GM19467 (cell line): Measurements from ENCODE around the gene NUTM2B.
"Not testable (repeated sequence)": the region's sequence is repeated elsewhere in the genome, so short reads cannot be mapped to it uniquely, and the experiment has no call there.

Experiments used
- ATAC-seq: cut with Tn5 transposase; IDR thresholded peaks from one replicate; pipeline ENCODE4 v1.9.1; 2021; ENCODE audit warnings: mild to moderate bottlenecking, moderate library complexity; ENCODE audit not compliant: unreplicated experiment

NUTM2B gene

DNA sequence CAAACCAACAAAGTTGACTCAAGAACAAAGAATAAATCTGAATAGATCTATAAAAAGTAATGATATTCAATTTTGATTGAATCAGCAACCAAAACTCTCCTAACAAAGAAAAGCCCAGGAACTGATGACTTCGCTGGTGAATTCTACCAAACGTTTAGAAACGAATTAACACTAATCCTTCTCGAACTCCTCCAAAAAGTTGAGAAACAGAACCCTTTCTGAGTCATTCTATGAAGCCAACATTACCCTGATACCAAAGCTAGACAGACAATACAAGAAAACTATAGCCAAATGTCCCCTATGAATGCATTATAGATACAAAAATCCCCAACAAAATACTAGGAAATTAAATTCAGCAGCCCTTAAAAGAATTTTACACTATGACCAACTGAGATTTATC is 17.0 kb downstream of the NUTM2B start:
- not testable (repeated sequence) for ATAC-seq

DNA sequence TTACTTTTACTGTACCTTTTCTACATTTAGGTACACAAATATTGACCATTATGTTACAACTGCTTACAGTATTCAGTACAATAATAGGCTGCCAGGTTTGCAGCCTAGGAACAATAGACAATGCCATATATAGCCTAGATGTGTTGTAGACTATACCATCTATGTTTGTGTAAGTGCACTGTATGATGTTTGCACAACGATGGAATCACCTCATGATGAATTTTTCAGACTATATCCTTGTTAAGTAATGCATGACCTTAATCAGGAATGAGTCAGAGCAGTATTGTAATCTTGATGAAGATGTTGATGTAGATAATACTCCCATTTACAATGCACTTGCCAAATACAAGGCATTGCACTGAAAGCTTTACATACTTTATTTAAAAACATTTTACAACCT is 23.6 kb downstream of the NUTM2B start:
- not testable (repeated sequence) for ATAC-seq

DNA sequence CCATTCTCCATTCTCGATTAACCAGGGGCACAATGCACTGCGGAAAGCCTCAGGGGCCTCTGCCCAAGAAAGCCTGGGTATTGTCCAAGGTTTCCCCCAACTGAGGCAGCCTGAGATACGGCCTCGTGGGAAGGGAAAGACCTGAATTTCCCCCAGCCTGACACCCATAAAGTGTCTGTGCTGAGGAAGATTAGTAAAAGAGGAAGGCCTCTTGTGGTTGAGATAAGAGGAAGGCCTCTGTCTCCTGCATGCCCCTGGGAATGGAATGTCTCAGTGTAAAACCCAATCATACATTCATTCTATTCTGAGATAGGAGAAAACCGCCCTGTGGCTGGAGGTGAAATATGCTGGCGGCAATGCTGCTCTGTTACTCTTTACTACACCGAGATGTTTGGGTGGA is 41.8 kb downstream of the NUTM2B start:
- ATAC-seq, result not testable (repeated sequence)

DNA sequence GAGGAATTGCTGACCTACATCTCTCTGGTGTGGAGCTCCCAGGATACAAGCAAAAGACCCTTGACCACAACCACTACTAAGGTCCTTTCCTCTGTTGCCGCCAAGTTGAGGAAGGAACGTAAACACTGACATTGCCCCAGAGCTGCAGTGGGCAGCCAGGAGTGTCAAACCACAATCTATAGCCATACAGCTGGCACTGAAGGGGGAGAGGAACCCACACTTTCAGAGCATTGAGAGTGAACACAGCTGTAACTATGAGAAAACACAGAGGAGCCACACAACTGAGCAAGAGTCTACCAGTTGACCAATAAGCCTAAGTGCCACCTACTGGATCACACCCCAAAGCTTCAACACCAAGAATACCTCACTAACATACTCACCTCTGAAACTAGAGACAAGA is 45.5 kb downstream of the NUTM2B start:
- ATAC-seq, result not testable (repeated sequence)

DNA sequence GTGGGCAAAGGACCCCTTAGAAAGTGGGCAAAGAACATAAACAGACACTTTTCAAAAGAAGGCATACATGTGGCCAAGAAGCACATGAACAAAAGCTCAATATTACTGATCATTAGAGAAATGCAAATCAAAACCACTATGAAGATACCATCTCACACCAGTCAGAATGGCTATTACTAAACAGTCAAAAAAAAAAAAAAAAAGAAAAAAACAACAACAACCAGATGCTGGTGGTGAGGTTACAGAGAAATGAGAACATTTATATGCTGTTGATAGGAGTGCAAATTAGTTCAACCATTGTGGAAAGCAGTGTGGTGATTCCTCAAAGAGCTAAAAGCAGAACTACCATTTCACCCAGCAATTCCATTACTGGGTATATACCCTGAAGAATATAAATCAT is 50.6 kb downstream of the NUTM2B start:
- ATAC-seq, result not testable (repeated sequence)

DNA sequence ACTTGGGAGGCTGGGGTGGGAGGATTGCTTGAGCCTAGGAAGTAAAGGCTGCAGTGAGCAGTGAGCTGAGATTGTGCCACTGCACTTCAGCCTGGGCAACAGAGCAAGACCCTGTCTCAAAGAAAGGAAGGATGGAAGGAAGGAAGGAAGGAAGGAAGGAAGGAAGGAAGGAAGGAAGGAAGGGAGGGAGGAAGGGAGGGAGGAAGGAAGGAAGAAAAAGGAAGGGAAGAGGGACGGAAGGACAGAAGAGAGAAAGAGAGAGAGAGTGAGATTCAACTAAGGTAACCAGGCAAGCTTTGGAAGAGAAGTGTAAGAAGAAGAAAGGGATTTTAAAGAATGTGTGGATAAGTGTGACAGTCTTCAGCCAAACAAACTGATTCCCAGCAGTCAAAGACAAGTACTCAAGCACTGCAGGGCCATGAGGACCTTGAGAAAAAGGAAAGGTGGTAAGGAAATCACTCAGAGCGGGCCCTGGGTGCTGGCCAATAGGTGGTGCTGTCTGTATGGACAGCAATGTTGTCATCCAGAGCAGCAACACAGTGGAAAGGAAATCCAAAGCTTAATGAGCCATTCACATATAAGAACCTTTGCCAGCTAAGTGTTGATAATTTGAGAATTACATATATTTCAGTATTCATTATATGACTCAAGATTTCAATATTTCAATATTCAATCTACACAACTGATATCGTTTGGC is 55.4 kb downstream of the NUTM2B start:
- not testable (repeated sequence) for ATAC-seq
